GM19328 (cell line): Measurements from ENCODE around the gene FBRSL1.

Experiments used
- ATAC-seq: cut with Tn5 transposase; IDR thresholded peaks from one replicate; pipeline ENCODE4 v1.9.1; 2021; ENCODE audit warnings: mild to moderate bottlenecking, moderate library complexity; ENCODE audit not compliant: unreplicated experiment

The FBRSL1 gene

DNA sequence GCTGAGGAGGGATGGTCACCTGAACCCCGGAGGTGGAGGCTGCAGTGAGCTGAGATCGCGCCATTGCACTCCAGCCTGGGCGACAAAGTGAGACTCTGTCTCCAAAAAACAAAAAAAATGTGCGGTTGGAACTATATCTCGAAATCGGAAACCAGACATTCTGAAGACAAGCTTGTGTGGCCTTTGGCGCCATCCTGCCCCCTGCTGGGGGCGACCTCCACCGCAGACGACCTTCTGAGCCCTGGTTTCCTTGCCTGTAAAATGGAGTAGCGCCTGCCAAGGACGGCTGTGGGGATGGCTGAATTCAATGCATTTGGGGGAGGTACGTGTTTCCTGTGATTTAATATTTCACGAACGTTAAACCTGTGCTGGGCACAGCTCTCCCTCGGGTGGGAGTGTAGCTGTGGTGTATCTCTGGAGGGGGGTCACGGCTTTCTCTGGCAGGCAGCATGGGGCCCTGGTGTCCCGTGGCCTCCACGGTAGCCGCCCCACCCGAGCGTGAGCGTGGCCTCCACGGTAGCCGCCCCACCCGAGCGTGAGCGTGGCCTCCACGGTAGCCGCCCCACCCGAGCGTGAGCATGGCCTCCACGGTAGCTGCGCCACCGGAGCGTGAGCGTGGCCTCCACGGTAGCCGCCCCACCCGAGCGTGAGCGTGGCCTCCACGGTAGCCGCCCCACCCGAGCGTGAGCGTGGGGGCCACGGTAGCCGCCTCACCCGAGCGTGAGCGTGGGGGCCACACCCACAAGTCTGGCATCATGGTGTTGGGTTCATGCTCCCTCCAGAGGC lies 65.1 kb downstream of the FBRSL1 start:
- no peak for ATAC-seq

DNA sequence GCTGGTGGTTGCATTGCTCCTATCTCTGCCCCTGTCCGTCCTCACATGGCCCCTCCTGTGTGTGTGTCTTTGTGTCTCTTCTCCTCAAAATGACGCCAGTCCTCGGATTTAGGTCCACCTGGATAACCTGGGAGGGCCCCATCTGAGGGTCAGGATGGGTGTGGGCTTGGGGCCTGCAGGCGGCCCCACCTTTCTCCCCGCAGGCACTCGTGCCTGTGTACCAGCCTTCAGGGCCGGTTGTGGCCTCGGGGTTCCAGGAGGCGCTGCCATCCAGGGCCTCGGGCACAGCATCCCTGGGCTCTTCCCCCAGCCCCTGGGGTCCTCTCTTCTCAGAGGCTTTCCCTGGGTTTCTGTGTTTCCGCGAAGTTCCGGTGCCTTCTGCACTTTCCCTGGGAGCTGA lies 65.7 kb downstream of the FBRSL1 start:
- no peak for ATAC-seq

DNA sequence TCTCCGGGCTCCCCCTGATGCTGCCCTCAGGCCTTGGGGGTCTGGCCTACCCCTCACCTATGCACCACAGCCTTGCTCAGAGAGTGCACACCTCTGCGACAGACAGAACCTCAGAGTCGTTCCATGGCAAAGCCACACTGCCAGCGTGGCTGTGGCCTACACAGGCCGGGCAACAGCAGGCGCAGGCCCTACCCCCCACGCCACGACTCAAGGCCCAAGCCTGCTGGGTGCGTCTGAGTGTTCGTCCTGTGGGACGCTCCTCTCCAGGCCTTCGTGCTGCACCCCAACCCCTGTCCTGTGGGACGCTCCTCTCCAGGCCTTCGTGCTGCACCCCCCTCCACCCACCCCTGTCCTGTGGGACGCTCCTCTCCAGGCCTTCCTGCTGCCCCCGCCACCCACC lies 66.3 kb downstream of the FBRSL1 start:
- ATAC-seq, result no peak

DNA sequence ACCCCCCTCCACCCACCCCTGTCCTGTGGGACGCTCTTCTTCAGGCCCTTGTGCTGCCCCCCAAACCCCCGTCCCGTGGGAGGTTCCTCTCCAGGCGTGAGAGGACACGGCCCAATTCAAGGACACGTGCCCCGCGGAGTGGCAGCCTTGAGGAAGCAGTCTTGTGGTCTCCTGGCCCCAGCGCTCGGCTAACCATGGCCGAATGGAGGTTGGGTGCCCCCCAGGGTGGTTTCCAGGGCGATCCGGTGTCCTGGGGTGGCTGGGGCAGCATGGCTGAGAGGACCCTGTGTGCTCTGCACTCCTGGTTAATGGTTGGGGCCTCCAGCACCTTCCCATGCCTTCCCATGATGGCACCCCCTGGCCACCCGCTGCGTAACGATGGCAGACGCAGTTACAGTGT lies 66.8 kb downstream of the FBRSL1 start:
- no peak for ATAC-seq

DNA sequence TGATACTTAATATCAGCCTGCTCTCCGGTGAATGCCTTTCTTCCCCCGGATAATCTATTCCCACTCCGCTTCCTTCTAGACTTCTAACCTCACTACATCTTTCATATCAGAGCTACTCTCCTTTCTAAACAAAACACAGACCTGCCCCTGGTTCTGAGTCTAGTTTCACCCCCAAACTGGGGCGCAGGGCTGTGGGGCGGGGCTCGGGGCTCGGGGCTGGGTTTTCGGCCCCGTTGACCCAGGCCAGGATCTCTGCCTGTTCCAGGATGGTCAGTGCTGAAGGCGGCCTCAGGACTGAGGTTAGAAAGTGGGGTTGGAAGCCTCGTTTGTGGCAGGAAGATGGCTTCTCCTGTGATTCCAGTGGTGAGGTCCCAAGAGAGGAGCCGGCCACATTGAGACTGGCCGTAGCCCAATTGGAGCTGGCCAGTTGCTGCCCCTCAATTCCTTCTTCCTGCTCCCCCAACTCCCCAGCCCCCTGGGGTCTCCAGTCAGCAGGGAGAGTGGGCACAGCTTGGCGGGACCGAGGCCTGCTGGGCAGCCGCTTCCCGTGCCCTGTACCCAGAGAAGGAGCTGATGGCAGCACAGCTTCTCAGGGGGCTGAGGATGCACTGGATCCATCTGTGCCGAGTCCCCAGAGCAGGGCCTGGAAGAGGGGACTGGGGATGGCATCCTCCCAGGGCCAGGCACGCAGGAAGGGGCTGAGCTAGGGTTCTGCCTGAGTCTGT lies 67.5 kb downstream of the FBRSL1 start:
- ATAC-seq, result no peak

DNA sequence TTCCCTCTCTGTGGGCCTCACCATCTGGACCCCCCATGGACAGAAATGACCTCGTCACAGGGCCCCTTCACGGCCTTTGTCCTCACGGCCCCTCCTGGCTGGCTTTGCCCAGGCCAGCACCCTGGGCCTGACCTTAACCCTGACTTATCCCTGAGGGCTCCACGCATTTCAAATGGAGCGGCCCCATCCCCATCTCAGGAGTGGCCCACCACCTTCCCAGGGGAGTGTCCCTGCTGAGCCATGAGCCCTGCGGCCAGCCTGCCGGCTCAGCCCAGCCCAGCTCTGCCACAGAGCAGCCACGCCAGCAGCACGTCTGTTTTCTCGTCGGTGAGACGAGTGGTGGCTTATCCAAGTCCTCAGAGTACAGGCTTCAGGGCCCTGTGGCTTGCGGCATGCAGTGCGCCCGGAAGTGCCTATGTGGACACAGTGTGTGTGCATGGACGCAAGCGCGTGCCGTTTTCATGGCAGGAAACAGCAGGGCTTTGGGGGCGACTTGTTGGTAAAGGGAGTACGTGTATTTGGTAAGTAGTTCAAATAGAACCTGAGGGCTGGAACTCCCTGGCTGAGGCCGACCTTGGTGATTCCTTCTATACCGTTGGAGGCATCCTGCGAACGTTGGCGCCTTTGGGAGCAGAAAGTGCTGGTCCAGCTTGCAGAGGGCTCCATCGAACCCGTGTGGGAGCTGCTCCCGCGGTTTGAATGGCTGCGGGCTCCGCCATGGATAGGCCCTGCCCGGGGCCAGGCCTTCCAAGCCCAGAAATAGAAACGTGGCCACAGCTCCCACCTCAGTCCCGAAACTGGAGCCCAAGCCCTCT lies 68.3 kb downstream of the FBRSL1 start:
- no peak for ATAC-seq

DNA sequence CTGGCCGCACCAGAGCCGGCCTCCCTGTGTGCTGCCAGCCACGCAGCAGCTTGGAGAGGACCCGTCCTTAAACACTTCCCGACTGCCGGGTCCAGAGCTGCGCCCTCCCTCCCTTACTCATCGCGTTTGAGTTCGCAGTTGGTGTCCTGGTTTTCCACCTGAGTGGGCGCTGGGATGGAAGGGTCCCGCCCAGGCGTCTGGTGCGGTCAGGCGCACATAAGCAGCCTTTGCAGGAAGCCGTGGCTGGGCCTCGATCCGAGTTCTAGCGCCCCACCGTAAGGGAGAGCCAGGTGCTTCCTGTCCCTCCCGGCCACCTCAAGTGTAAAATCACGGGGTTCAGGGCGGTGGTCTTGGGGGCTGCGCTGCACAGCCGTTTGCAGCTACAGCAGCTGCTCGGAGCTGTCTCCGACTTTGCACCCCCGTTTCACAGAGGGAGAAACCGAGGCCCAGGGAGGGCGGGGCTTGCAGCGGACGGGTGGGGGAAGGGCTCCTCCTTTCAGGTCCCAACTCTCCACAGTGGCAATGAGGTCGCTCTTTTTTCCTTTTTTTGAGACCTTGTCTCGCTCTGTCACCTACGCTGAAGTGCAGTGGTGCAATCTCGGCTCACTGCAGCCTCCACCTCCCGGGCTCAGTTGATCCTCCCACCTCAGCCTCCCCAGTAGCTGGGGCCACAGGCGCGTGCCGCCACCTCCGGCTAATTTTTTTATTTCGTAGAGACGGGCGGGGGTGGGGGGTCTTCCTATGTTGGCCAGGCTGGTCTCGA lies 69.1 kb downstream of the FBRSL1 start:
- ATAC-seq, result no peak

DNA sequence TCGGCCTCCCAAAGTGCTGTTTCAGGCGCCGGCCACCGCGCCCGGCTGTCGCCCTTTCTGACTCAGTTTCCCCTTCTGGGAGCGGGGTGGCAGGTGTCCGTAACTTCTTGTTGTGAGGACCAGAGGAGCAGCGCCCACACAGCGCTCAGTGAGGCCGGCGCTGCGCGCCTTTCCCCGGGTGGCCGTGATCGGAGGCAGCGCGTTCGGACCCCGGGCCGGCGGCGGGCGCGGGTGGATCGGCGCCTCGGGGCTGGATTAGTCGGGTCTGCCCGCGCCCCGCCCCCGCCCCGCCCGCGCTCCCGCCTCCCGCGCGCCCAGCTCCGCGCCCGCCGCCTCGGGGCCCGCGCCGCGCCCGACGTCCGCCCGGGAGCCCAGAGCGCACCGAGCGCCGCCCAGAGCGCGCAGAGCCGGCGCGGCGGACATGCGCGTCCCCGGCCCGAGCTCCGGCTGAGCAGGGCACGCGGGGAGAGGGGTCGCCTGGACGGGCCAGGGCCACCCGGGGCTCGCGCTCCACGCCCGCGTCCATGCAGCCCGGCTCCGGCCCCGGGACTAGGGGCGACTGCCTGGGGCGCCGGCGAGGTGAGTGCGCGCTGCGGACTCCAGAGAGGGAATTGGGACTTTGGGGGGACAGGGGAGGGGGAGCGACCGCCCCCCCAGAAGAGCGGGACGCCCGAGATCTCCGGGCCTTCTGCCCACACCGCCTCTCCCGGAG lies 69.9 kb downstream of the FBRSL1 start:
- no peak for ATAC-seq

DNA sequence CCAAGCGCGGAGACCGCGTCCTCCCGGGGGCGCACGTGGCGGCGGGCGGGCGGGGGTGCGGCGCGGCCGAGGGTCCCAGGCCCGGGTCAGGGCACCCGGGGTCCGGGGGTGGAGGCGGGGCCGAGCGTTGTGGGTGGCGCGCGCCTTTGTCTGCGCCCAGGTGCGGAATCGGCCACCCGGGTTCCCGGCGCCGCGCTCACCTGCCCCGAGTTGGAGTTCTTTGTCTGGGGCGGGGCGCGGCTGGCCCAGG lies 70.3 kb downstream of the FBRSL1 start:
- no peak for ATAC-seq

DNA sequence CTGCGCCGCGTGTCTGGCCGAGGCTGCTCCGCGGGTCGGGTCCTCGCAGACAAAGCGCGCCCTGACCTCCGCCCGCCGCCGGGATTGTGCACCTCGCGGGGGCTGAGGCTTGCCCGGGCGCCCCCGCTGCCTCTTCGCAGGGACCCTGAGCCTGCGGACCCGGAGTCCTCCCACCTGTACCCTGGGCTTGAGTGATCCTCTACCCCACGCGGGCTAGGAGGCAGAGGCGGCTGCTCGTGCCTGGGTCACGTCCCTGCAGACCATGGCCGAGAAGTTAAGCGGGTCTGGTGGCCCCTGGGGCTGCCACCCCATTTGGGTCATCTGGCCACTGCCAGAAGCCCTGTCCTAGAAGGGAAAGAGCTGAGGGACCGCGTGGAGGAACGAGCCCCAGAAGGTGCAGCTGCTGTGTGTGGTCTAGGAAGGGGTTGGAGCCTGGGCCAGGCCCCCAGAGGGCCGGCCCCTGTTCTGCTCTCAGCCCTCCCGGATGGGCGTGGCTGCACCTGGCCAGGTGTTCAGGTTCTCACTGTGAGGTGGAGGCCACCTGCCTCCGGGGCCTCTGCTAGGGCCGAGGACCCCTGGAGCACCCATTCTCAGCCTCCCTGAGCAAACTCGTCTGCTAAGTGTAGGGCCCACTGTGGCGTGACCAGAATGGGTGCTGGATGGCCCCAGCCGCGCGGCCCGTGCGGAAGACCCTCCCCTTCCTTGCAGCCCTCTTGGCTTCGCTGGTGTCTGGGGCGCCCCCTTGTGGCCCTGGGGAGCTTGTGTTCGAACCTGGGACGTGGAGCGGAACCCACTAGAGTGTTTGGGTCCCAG lies 70.9 kb downstream of the FBRSL1 start:
- ATAC-seq, result no peak
